T-cell (primary cell): ENCODE measurements around the gene MED7. TPM values are rescaled to one million over a fixed set of nuclear protein-coding genes. Genes with fewer than 3 reads are reported as not detected.

Experiments used
- ATAC-seq, 4 experiments: fragments of 200-7000 bp in 3 of 4; fragments of 150-1000 bp in 1 of 4; cut with Tn5 transposase; replicated peaks in 1 of 4; 1 replicate in 3 of 4; 2 replicates in 1 of 4; pipeline ENCODE4 v1.10.0; 2021; ENCODE audit warnings: moderate library complexity in 3 of 4, mild to moderate bottlenecking in 2 of 4, moderate number of reproducible peaks in 1 of 4
- CTCF ChIA-PET, 2 donors: fragments of 300-600 bp; sonication (Branson Sonifier 250); formaldehyde crosslinking; loops; one replicate each; lab custom pipeline; 2022; ENCODE audit warnings: antibody characterized with exemption in 2 of 2; lab: Charles Lee
- POLR2A ChIA-PET, 2 donors: fragments of 300-600 bp; sonication (Branson Sonifier 250); formaldehyde crosslinking; loops; one replicate each; lab custom pipeline; 2022; ENCODE audit warnings: antibody characterized with exemption in 2 of 2; lab: Charles Lee
- DNase-seq, 35 experiments: peaks; one replicate each; pipeline versions ENCODE4 v3.0.0 to v3.0.0-alpha.2; 2013 to 2023
- H3K27ac ChIP-seq: one replicate; pipeline ENCODE4 v1.5.1; 2013; ENCODE audit warnings: low read length
- H3K27me3 ChIP-seq, 2 experiments: replicated peaks in 1 of 2; 1 replicate in 1 of 2; 2 replicates in 1 of 2; pipeline versions ENCODE4 v1.6.1 to v1.7.0; 2013; ENCODE audit warnings: low read length in 1 of 2, mixed read lengths in 1 of 2; ENCODE audit not compliant: control insufficient read depth in 2 of 2, insufficient read depth in 2 of 2; ENCODE audit errors: extremely low read depth in 1 of 2
- H3K36me3 ChIP-seq, 2 donors: 1 replicate in 1 of 2; 2 replicates in 1 of 2; pipeline versions ENCODE4 v1.6.1 to v1.7.0; 2013; ENCODE audit warnings: low read length in 1 of 2; ENCODE audit not compliant: control insufficient read depth in 2 of 2, insufficient read depth in 1 of 2; ENCODE audit errors: extremely low read depth in 1 of 2
- H3K4me1 ChIP-seq, 2 experiments: 1 replicate in 1 of 2; 2 replicates in 1 of 2; pipeline versions ENCODE4 v1.6.1 to v1.7.0; 2013; ENCODE audit warnings: low read length in 2 of 2, mixed read lengths in 1 of 2; ENCODE audit not compliant: insufficient read depth in 2 of 2, control insufficient read depth in 1 of 2; ENCODE audit errors: extremely low read depth in 1 of 2
- H3K4me3 ChIP-seq, 2 donors: 1 replicate in 1 of 2; 2 replicates in 1 of 2; pipeline versions ENCODE4 v1.5.1 to v1.7.0; 2013; ENCODE audit warnings: mild to moderate bottlenecking in 2 of 2, low read length in 1 of 2, moderate library complexity in 1 of 2; ENCODE audit not compliant: control insufficient read depth in 1 of 2; ENCODE audit errors: extremely low read depth in 1 of 2
- H3K9me3 ChIP-seq: 2 replicates; pipeline ENCODE4 v1.7.0; 2013
- H3K27ac Mint-ChIP-seq, 2 donors: one replicate each; pipeline ENCODE4 v1.8.0; 2020 to 2021; ENCODE audit warnings: mild to moderate bottlenecking in 2 of 2, mixed read lengths in 2 of 2
- H3K27me3 Mint-ChIP-seq, 2 donors: one replicate each; pipeline ENCODE4 v1.8.0; 2021 to 2022; ENCODE audit warnings: mixed read lengths in 2 of 2
- H3K36me3 Mint-ChIP-seq: one replicate; pipeline ENCODE4 v1.8.0; 2021; ENCODE audit warnings: mixed read lengths
- H3K4me1 Mint-ChIP-seq, 3 donors: one replicate each; pipeline ENCODE4 v1.8.0; 2020 to 2022; ENCODE audit warnings: mixed read lengths in 3 of 3, mild to moderate bottlenecking in 1 of 3
- H3K4me3 Mint-ChIP-seq, 3 donors: one replicate each; pipeline ENCODE4 v1.8.0; 2020 to 2022; ENCODE audit warnings: mild to moderate bottlenecking in 3 of 3, mixed read lengths in 3 of 3, moderate library complexity in 3 of 3
- H3K9me3 Mint-ChIP-seq, 3 donors: one replicate each; pipeline ENCODE4 v1.8.0; 2020 to 2022; ENCODE audit warnings: mixed read lengths in 3 of 3
- WGBS: methylation state at CpG from one replicate; pipeline ENCODE4 v1.1.5; 2013; ENCODE audit warnings: missing lambda C conversion rate; ENCODE audit not compliant: insufficient coverage; 5-methylcytosine and 5-hydroxymethylcytosine counted together
- total RNA-seq, 35 experiments: library from RNA in 6 of 35; stranded (reverse) in 6 of 35; fragments of 120-200 nt in 1 of 35; gene quantifications; one replicate each; pipeline versions ENCODE4 v1.2.1 to v1.2.4 and lab custom pipeline; 2013 to 2026

Gene MED7
- total RNA-seq, 5 donors from 2014 or later (not counting 1 experiment from before 2014, with no cell fraction given): 5.7 to 14.9 (median 13.1) TPM

GRCh38 chr5:157109744-157110143, 32.9 kb downstream of the MED7 start:
- CTCF ChIA-PET: interaction anchor here in 1 of 2 donors (0.8 kb wide), 1 partner anchor 19 kb away, joined by 4 read pairs; no protein-coding TSS in a partner anchor
- H3K36me3 Mint-ChIP-seq: peaks cover under 1% of the 10 kb centered on the region

GRCh38 chr5:157108976-157109375, 33.7 kb downstream of the MED7 start, which contains the start of gene HAVCR2:
TSS of gene HAVCR2 (minus strand) at chr5:157109044. CDS start at chr5:157108983, 61 bp downstream.
- peak within 1 kb of the TSS; percentile 94 to 95 for H3K27ac Mint-ChIP-seq
- CTCF ChIA-PET: interaction anchor here (0.6 to 1.2 kb wide), 2 partner anchors 23 to 492 kb away, joined by 4 to 5 read pairs; no protein-coding TSS in a partner anchor

More at GRCh38 chr5:157109744-157110143, 32.9 kb downstream of the MED7 start:
- H3K27ac ChIP-seq: peak overlapping the region; percentile 81
- H3K36me3 ChIP-seq: no peaks in the 10 kb centered on the region
- H3K4me1 ChIP-seq: peaks cover 15 to 34% of the 10 kb centered on the region in 2 experiments
- Mint-ChIP-seq H3K4me1 (peaks cover 34 to 50% (median 39%) of the 10 kb centered on the region in 3 donors), H3K27ac (peak overlapping the region; percentile 94 to 95), H3K4me3 (peak overlapping the region; percentile 73 to 82 (median 77)), H3K9me3 (no peaks in the 10 kb centered on the region), H3K27me3 (no peaks in the 10 kb centered on the region)
- H3K27me3 ChIP-seq: no peaks in the 10 kb centered on the region
- H3K9me3 ChIP-seq: no peaks in the 10 kb centered on the region
- no CpG with 5 or more reads among the region's 1 CpG for WGBS
- DNase-seq (peak in 6 of 35 experiments; percentile 2 to 41 (median 12)), ATAC-seq (peak; percentile 31 to 49 (median 48))
- POLR2A ChIA-PET: no interaction called here
- peak overlapping the region; percentile 29 to 57 for H3K4me3 ChIP-seq

GRCh38 chr5:157107508-157107907, 35.2 kb downstream of the MED7 start:
- H3K4me3 ChIP-seq: no peak overlapping the region
- H3K4me1 Mint-ChIP-seq: peaks cover 34 to 50% (median 42%) of the 10 kb centered on the region in 3 donors
- no peaks in the 10 kb centered on the region for H3K9me3 Mint-ChIP-seq

More at GRCh38 chr5:157108976-157109375, 33.7 kb downstream of the MED7 start, which contains the start of gene HAVCR2:
- ATAC-seq: peak; percentile 91 to 98 (median 97)
- Mint-ChIP-seq H3K9me3 (no peaks in the 10 kb centered on the region), H3K36me3 (peaks cover 4% of the 10 kb centered on the region), H3K27me3 (no peaks in the 10 kb centered on the region), H3K4me1 (peaks cover 34 to 53% (median 42%) of the 10 kb centered on the region in 3 donors), H3K4me3 (peak within 1 kb of the TSS; percentile 73 to 82 (median 77))
- Histone ChIP-seq H3K9me3 (no peaks in the 10 kb centered on the region), H3K4me1 (peaks cover 15 to 34% of the 10 kb centered on the region in 2 experiments), H3K4me3 (peak within 1 kb of the TSS; percentile 29 to 57), H3K27ac (peak within 1 kb of the TSS; percentile 81), H3K27me3 (no peaks in the 10 kb centered on the region), H3K36me3 (no peaks in the 10 kb centered on the region)
- POLR2A ChIA-PET: interaction anchor here (0.6 to 0.7 kb wide), 3 partner anchors 9 to 800 kb away, joined by 4 to 5 read pairs (median 4); no protein-coding TSS in a partner anchor
- peak; percentile 18 to 61 (median 42) for DNase-seq
- WGBS: 0% methylated on average over 2 of the region's 4 CpGs

GRCh38 chr5:157106630-157107461, 35.8 kb downstream of the MED7 start:
- H3K4me3 Mint-ChIP-seq: peak overlapping the region in 2 of 3 donors; percentile 24 to 27
- POLR2A ChIA-PET: interaction anchor here (0.7 kb wide), 3 partner anchors 13 to 273 kb away, joined by 3 to 5 read pairs (median 3); no protein-coding TSS in a partner anchor
- no peaks in the 10 kb centered on the region for H3K27me3 Mint-ChIP-seq
- Histone ChIP-seq H3K4me1 (peaks cover 15 to 34% of the 10 kb centered on the region in 2 experiments), H3K36me3 (no peaks in the 10 kb centered on the region), H3K4me3 (no peak overlapping the region), H3K9me3 (no peaks in the 10 kb centered on the region), H3K27ac (no peak overlapping the region), H3K27me3 (no peaks in the 10 kb centered on the region)
- H3K4me1 Mint-ChIP-seq: peaks cover 34 to 50% (median 42%) of the 10 kb centered on the region in 3 donors
- DNase-seq (peak in 2 of 35 experiments; percentile 9 to 46), ATAC-seq (no peak)
- 85% methylated on average over 10 of the region's 14 CpGs for WGBS
- H3K36me3 Mint-ChIP-seq: peaks cover 9% of the 10 kb centered on the region
- no peaks in the 10 kb centered on the region for H3K9me3 Mint-ChIP-seq
- CTCF ChIA-PET: interaction anchor here in 1 of 2 donors (0.7 kb wide), 2 partner anchors 115 to 612 kb away, joined by 4 to 9 read pairs; no protein-coding TSS in a partner anchor
- H3K27ac Mint-ChIP-seq: no peak overlapping the region

More at GRCh38 chr5:157107508-157107907, 35.2 kb downstream of the MED7 start:
- DNase-seq (no peak), ATAC-seq (no peak)
- Mint-ChIP-seq H3K27ac (no peak overlapping the region), H3K36me3 (peaks cover 9% of the 10 kb centered on the region), H3K27me3 (no peaks in the 10 kb centered on the region), H3K4me3 (peak overlapping the region in 2 of 3 donors; percentile 24 to 25)
- Histone ChIP-seq H3K27ac (no peak overlapping the region), H3K27me3 (no peaks in the 10 kb centered on the region), H3K4me1 (peaks cover 15 to 34% of the 10 kb centered on the region in 2 experiments), H3K9me3 (no peaks in the 10 kb centered on the region), H3K36me3 (no peaks in the 10 kb centered on the region)
- ChIA-PET POLR2A (interaction anchor here in 1 of 2 donors (0.7 kb wide), 1 partner anchor 12 kb away, joined by 3 read pairs; no protein-coding TSS in a partner anchor), CTCF (interaction anchor here (0.7 to 1.0 kb wide), 3 partner anchors 35 to 611 kb away, joined by 3 to 9 read pairs (median 4); partner anchors contain the start of gene MED7 (in 1 of the 2))
- no CpG with 5 or more reads among the region's 3 CpGs for WGBS

GRCh38 chr5:157100140-157100679, 42.5 kb downstream of the MED7 start:
- DNase-seq (no peak), ATAC-seq (no peak)
- peaks cover 0 to 6% (median 6%) of the 10 kb centered on the region in 3 donors for H3K4me1 Mint-ChIP-seq
- Histone ChIP-seq H3K9me3 (no peaks in the 10 kb centered on the region), H3K4me3 (no peak overlapping the region), H3K27me3 (no peaks in the 10 kb centered on the region), H3K36me3 (no peaks in the 10 kb centered on the region), H3K4me1 (no peaks in the 10 kb centered on the region), H3K27ac (no peak overlapping the region)
- no peaks in the 10 kb centered on the region for H3K9me3 Mint-ChIP-seq
- H3K4me3 Mint-ChIP-seq: no peak overlapping the region
- H3K27me3 Mint-ChIP-seq: no peaks in the 10 kb centered on the region
- ChIA-PET POLR2A (no interaction called here), CTCF (no interaction called here)
- no peak overlapping the region for H3K27ac Mint-ChIP-seq
- 14% methylated on average over 1 of the region's 2 CpGs for WGBS
- peaks cover 13% of the 10 kb centered on the region for H3K36me3 Mint-ChIP-seq
